ENCODE results near the gene DDX5.

- no peak for TF ChIP-seq CTCF (IDR thresholded peaks at IDR 0.05)
- no peak for TF ChIP-seq POLR2A (IDR thresholded peaks at IDR 0.05)
These were observed 57.2 kb downstream of the DDX5 start, which contains the start of gene MILR1 for GRCh38 chr17:64448665-64449512.
